ENCODE measurements around the gene SFXN1.
"Not testable (repeated sequence)": the region's sequence is repeated elsewhere in the genome, so short reads cannot be mapped to it uniquely, and the experiment has no call there.

Gene SFXN1, protein sequence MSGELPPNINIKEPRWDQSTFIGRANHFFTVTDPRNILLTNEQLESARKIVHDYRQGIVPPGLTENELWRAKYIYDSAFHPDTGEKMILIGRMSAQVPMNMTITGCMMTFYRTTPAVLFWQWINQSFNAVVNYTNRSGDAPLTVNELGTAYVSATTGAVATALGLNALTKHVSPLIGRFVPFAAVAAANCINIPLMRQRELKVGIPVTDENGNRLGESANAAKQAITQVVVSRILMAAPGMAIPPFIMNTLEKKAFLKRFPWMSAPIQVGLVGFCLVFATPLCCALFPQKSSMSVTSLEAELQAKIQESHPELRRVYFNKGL

DNA sequence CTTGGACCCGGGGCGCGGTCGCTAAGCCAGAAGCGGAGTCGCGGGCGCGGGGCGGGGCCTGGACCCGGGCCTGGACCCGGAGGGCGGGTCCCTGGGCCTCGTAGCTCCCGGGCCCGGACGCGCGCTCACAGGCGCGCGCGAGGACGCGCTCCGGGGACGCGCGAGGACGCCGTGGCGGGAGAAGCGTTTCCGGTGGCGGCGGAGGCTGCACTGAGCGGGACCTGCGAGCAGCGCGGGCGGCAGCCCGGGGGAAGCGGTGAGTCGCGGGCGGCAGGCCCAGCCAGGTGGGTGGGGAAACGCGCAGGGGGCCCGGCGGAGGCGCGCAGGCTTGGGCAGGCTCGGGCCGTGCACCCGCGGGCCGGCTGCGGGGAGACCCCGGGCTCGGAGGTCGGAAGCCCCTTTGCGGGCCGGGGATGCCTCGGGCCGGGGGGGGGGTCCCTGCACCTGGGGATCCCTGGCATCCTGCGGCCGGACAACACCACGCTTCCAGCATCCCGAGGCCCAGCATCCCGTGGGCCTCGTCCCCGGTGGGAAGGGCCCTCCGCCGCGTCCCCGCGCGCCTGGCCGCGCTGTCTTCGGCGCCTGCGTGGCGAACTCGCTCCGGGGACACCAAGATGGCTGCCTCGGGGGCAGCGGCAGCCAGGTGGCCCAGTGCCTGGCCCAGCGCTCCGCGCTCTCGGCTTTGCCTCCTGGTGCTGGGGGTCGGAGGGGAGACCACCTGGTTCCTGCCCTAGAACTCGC, at the start of gene SFXN1:
TSS of gene SFXN1 (plus strand) at position 177 of the 741 bp plus-strand sequence. CDS start 13,544 bp downstream, outside the sequence.
- DNase-seq: peak in 1 of 2 donors; percentile 18

GRCh38 chr5:175434800-175435199, 43.6 kb upstream of the SFXN1 start:
- DNase-seq: no peak

- no peak for DNase-seq
Observed at GRCh38 chr5:175436359-175436758, 42.0 kb upstream of the SFXN1 start.

GRCh38 chr5:175438234-175438857, 40.0 kb upstream of the SFXN1 start:
- no peak for DNase-seq

DNA sequence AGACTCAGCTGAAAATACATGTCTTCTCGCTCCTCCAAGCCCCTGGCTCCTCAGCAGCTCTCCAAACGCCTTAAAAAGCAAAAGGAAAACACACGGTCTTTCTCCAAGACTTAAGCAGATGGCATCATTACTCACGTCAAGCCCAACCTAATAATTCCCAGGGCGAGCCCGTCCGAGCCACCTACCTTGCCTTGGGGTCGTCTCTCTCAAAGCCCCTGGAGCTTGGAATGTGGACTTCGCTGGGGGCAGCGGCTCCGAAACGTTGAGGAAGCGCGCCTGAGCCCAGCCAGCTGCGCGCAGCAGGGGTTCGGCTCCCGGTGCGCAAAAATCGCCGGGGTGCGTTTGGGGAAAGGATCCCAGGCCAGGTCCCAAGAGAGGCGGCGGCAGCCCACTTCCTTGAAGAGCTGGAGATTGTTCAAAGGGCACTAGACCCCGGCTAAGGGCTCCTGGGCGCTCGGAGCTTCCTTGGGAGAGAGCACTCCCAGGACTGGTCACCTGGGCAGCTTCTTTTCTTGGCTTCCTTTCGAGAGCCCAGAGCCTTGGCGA, 34.8 kb upstream of the SFXN1 start:
- DNase-seq: no peak

DNA sequence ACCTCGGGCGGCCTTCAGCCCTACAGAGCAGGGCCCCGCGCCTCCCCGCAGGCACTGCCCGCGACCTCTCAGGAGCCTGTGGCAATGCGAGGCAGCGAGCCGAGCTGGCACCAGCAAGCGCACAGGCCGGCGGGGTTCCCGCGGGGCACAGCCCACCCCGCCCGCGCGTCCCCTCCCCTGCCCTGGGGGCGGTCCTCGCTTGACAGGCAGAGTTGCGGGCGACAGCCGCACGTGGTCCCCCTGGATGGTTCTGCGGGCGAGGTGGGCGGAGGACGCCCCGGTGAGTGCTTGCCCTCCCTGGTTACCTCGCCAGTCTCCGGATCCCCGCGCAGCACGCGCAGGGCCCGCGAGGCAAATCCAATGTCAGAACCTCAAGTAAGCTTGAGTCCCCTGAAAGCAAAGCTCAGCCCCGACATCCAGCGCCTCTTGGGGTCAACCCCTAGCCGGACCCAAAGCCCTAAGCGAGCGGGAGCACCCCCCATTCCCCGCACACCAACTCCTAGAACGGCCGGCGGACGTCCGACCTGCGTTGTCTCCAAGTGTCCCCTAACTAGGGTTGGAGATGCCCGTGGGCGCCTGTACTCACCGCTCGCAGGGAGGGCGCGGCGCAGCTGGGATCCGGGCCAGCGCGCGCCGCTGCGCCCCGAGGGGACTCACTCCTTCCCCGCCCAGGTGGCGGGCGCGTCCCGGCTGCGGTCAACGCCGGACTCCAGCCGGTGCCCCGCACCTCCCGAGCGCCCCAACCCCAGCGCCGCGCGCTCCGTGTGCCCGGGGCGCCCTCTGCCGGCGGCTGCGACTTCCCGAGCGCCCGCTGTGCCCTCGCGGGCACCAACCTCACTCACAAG, 34.1 kb upstream of the SFXN1 start, which contains the start of gene DRD1:
TSS of gene DRD1 (minus strand) at position 123 of the 845 bp plus-strand sequence. CDS start 1,083 bp downstream, outside the sequence.
- DNase-seq: no peak

- DNase-seq: no peak
Observed at GRCh38 chr5:175444905-175445456, 33.4 kb upstream of the SFXN1 start.

GRCh38 chr5:175446378-175446777, 32.0 kb upstream of the SFXN1 start:
- DNase-seq: not testable (repeated sequence)

DNA sequence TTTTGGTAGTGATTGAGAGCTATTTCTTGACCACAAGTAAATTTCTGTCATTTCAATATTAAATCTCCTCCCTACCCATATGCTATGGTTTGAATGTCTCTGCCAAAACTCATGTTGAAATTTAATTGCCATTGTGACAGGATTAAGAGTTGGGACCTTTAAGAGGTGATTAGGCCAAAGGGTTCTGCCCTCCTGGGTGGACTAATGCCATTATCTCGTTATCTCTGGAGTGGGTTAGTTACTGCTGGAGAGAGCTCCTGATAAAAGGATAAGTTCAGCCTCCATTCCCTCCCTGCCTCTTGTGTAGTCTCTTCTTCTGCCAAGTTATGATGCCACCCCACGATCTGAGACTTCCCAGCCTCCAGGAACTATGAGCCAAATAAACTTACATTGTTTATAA, 30.8 kb upstream of the SFXN1 start:
- no peak for DNase-seq

DNA sequence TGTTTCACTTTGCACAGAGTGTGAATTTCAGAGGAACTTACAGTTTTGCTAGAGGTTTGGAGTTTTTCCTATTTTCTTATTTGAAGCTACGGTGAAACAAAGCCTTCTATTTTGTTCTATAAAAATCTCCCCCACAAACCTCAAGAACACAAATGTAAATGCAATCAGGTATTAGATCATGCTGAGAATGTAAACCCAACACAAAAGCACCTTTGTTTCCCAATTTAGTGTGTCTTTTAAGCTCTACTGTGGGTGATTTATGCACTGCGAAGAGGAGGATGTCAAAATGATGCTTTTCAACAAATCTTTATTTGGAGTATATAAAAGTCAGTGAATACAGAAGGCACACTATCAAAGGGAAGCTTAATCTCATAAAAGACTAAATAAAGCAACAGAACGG, 30.1 kb upstream of the SFXN1 start:
- no peak for DNase-seq

GRCh38 chr5:175452166-175452565, 26.2 kb upstream of the SFXN1 start:
- DNase-seq: no peak

DNA sequence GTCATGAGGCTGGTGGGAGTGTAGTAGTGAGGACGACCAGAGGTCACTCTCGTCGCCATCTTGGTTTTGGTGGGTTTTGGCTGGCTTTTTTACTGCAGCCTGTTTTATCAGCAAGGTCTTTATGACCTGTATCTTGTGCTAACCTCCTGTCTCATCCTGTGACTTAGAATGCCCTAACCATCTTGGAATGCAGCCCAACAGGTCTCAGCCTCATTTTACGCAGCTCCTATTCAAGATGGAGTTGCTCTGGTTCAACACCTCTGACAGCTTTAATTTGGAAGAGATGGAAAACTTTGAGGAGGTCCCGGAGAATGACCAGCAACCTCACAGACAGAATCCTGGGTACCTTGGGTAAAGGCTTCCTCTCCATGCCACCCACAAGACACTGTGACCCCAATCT, 24.0 kb upstream of the SFXN1 start:
- not testable (repeated sequence) for DNase-seq

DNA sequence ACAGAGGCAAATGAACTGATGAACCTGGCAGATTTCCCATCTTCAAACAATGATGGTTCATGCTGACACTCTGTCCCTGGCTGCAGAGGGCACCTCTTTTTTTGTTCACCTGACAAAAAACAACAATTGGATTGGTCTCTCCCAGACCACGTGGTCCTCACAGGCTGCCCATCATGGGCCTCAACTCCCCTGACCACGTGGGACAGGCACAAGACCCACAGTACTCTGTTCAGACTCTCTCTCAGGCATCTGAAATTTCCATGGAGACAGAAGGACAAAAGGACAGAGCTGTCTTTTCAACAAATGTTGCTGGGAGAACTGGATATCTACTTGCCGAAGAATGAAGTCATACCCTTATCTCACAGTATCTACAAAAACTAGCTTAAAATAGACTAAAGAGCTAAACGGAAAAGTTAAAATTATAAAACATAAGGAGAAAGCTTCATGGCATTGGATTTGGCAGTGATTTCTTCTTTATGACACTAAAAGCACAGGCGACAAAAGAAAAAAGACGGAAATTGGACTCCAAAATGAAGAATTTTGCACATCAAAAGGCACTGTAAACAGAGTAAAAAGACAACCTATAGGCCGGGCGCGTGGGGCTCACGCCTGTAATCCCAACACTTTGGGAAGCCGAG, 22.1 kb upstream of the SFXN1 start:
- no peak for DNase-seq

DNA sequence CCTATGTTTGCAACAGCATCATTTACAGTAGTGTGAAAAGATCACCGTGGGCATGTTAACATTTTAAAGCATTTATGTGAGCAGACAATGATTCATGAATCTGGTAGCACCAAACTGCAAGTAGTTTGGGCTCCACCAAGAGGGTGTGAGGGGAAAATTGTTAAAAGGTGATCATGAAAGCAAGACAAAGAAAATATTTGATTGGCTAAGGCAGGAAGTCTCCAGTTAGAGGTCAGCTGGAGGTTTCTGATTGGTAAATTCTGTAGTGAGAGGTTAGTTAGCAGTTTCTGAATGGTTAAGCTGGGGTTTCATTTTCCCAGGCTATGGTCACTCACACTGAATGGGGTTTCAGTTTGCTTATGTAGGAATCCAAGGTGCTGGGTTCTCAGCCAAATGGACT, 20.9 kb upstream of the SFXN1 start:
- DNase-seq: no peak

DNA sequence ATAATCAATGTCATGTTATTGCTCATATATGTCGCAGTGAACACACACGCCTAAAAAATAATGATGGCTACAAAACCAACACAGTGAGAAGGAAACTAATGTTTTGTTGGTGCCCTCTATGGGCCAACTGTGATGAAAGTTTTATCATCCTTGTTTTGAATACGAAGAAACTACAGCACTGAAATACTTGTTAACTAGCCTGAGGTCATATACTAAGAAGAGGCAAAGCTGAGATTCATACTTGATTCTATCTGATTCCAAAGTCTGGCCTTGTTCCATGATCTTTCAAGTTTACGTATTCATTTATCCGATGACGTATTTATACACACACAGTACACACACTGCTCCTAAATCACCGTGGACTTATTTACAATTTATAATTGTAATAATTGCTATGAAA, 18.2 kb upstream of the SFXN1 start:
- no peak for DNase-seq

DNA sequence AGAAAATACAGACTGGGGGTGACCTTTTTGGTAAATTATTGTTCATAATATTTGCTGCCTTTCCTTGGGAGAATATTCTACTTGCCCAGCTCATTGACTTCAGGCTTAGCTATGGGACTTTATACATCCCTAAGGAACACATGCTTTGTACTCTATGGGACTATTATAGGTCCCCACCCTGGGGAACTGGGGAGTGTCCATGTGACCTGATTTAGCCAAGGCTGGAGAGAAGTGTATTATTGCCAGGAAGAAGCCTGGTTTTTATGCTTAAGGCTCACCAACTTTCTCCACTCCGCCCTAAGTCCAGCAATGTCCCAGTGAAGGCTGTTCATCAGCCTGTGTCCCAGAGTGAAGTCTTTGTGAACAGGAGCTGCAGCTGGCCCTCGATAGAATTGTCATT, 17.8 kb upstream of the SFXN1 start:
- no peak for DNase-seq

DNA sequence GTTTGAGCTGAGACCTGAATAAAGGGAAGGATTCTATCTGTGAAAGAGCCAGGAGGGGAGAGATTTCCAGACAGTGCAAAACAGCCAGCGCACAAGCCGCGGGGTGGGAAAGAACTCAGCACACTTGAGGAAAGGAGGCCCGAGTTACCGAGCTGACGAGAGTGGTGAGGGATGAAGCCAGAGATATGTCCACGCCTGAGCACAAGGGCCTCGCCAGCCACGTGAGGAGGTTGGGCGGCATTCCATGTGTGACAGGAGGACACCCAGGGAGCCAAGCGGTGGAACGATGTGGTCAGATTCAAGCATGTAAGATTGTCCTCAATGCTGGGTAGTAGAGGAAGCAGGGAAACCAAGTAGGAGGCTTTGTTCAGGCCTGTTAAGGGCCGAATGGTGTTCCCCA, 17.0 kb upstream of the SFXN1 start:
- DNase-seq: no peak

DNA sequence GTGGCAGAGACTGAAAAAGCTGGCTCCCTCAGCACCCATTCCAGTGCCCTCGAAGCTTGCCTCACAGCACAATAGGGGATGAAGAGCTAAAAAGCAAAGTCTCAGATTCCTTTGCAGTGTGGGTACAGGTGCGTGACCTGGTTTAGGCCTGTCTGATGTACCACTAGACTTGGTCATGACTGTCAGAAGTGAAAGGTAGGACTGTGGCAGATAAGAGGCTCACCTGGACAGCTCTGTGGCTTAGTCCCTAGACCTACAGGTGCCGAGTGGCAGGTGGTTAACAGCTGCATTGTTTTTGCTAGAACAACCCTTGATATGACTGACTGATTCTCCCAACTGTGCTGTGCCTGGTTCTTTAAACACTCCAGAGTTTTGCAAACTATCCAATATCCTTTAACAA, 14.7 kb upstream of the SFXN1 start:
- no peak for DNase-seq

DNA sequence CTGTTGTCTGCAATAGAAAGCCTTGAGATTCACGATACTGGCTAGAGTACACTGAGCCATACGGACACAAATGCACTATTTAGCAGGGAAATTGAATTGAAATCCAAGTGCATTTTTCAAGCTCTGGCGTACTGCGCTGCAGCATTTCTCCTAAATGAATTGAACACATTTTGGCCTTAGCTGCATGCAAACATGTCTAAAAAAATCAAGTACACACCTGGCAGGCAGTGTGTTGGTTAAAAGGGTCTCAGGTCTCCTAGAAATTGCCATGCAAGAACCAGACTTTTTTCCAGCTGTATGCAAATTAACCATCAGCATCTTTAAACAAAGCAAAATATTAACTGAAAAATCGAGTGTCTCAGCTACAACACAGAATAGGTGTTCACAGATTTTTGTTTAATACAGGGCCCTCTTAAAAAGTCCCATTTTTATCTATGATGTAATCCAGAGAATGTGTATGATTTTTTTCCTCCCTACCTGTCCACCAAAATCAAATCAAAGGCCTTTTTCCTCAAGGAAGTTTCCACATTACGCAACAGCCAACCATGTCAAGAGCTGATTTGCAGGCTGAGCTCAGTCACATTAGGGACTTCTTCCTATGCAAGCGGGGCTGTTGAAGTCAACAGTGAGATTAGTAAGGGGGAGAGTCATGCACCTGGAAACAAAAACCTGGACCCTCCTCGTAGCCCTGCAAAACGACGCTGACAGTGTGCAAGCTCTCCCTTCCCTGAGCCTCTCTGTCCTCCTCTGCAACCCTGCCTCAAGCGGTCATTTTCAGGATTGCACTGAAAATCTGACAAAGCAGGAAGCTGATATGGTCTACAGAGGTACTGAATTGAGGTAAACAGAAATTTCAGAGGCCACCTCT, 14.1 kb upstream of the SFXN1 start:
- DNase-seq: no peak

- DNase-seq: no peak
Observed at GRCh38 chr5:175464942-175465233, 13.5 kb upstream of the SFXN1 start.

- DNase-seq: no peak
Observed at GRCh38 chr5:175465282-175465681, 13.1 kb upstream of the SFXN1 start.
